ENCODE measurements around the gene EPG5.
A peak's percentile ranks its signal among the peaks of the same experiment; 100 is the strongest.

The EPG5 gene

DNA sequence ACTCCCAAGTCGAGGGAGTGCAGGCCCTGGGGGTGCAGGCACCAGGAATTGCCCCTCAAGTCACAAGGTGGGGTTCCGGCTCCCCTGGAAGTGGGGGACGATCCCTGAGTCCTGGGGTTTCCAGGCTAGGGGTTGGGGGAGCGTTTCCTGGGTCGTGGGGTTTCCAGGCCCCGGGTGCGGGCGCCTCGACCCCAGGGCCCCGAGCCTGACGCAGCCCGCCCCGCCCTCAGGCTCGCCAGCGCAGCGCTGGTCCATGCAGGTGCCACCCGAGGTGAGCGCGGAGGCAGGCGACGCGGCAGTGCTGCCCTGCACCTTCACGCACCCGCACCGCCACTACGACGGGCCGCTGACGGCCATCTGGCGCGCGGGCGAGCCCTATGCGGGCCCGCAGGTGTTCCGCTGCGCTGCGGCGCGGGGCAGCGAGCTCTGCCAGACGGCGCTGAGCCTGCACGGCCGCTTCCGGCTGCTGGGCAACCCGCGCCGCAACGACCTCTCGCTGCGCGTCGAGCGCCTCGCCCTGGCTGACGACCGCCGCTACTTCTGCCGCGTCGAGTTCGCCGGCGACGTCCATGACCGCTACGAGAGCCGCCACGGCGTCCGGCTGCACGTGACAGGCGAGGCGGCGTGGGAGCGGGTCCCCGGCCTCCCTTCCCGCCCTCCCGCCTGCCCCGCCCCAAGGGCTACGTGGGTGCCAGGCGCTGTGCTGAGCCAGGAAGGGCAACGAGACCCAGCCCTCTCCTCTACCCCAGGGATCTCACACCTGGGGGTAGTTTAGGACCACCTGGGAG is 129.7 kb downstream of the EPG5 start:
- TF ChIP-seq, protein P1, sequence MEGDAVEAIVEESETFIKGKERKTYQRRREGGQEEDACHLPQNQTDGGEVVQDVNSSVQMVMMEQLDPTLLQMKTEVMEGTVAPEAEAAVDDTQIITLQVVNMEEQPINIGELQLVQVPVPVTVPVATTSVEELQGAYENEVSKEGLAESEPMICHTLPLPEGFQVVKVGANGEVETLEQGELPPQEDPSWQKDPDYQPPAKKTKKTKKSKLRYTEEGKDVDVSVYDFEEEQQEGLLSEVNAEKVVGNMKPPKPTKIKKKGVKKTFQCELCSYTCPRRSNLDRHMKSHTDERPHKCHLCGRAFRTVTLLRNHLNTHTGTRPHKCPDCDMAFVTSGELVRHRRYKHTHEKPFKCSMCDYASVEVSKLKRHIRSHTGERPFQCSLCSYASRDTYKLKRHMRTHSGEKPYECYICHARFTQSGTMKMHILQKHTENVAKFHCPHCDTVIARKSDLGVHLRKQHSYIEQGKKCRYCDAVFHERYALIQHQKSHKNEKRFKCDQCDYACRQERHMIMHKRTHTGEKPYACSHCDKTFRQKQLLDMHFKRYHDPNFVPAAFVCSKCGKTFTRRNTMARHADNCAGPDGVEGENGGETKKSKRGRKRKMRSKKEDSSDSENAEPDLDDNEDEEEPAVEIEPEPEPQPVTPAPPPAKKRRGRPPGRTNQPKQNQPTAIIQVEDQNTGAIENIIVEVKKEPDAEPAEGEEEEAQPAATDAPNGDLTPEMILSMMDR (IDR thresholded peaks at IDR 0.05; ENCODE audit: low read depth, low read length) = no peak
- H3K4me3 ChIP-seq (replicated peaks in 1 of 2; ENCODE audit: low read depth in 2 of 2, low read length in 2 of 2) = peak overlapping the region in 1 of 2 donors; percentile 28
- DNase-seq (ENCODE audit: low read depth in 2 of 2) = peak; percentile 62

- DNase-seq (ENCODE audit: low read depth in 2 of 2) = no peak
- H3K4me3 ChIP-seq (replicated peaks in 1 of 2; ENCODE audit: low read depth in 2 of 2, low read length in 2 of 2) = no peak overlapping the region
- TF ChIP-seq, protein P1 (IDR thresholded peaks at IDR 0.05; ENCODE audit: low read depth, low read length) = no peak
Measured at GRCh38 chr18:45836242-45837205, 130.6 kb downstream of the EPG5 start.

DNA sequence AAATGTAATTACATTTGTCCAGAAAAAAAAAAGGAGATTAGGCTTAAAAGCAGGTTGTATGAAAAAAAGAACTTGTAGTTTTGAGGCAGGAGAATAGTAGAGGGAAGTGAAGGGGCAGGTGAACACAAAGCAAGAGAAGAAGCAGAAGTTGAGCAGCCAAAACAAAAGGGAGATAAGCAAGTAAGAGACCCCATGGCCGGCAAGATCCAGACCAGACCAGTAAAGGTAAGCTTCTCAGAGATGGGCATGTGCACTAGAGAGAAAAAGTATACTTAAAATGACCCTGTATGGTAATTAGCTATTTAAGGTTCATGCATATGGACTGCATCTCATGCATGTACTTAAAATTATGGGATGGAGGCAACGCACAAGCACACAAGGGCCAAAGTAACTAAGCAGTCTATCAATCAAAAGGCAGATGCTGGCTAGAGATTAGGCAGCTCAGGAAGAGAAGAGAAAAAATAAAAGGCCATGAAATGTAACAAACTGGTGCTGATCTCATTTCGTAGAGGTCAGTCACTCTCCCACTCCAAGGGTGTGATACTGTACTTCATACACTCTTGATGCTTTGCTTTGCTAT is 132.0 kb downstream of the EPG5 start:
- TF ChIP-seq, protein P1 (IDR thresholded peaks at IDR 0.05; ENCODE audit: low read depth, low read length) = no peak
- H3K4me3 ChIP-seq (replicated peaks in 1 of 2; ENCODE audit: low read depth in 2 of 2, low read length in 2 of 2) = no peak overlapping the region
- no peak for DNase-seq (ENCODE audit: low read depth in 2 of 2)

DNA sequence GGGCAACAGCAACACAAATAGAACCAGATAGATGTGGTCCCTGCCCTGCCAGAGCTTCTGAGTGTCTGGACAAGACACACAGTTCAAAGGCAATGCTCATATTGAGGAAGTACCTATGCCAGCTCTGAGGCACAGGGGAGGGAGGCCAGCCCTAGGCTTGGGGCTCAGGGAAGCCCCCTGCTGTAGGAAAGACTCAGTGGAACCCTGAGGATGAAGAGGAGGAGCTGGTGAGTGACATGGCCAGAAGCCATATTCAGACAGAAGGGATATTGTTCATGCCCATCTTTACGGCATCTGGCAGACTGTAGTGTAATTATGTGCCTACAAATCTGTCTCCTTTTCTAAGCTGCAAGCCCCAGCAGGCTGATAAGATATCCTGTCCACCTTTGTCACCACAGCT is 132.8 kb downstream of the EPG5 start:
- no peak overlapping the region for H3K4me3 ChIP-seq (replicated peaks in 1 of 2; ENCODE audit: low read depth in 2 of 2, low read length in 2 of 2)
- no peak for DNase-seq (ENCODE audit: low read depth in 2 of 2)
- TF ChIP-seq, protein P1 (IDR thresholded peaks at IDR 0.05; ENCODE audit: low read depth, low read length) = no peak

GRCh38 chr18:45833846-45834245 is 133.3 kb downstream of the EPG5 start:
- H3K4me3 ChIP-seq (replicated peaks in 1 of 2; ENCODE audit: low read depth in 2 of 2, low read length in 2 of 2) = no peak overlapping the region
- TF ChIP-seq, protein P1 (IDR thresholded peaks at IDR 0.05; ENCODE audit: low read depth, low read length) = no peak
- no peak for DNase-seq (ENCODE audit: low read depth in 2 of 2)

GRCh38 chr18:45830917-45831316 is 136.2 kb downstream of the EPG5 start:
- no peak for DNase-seq (ENCODE audit: low read depth in 2 of 2)

More at GRCh38 chr18:45830917-45831316, 136.2 kb downstream of the EPG5 start:
- TF ChIP-seq, protein P1 (IDR thresholded peaks at IDR 0.05; ENCODE audit: low read depth, low read length) = no peak
- H3K4me3 ChIP-seq (replicated peaks in 1 of 2; ENCODE audit: low read depth in 2 of 2, low read length in 2 of 2) = no peak overlapping the region
